NCI-H2196 treated with DMSO at 0.1 percent for 48 hours (cell line): ENCODE measurements around the gene PSMC1.

Experiments used
- DNase-seq: peaks from one replicate; lab custom pipeline; 2025; ENCODE audit not compliant: unreplicated experiment; lab: John Stamatoyannopoulos, UW

PSMC1 gene

DNA sequence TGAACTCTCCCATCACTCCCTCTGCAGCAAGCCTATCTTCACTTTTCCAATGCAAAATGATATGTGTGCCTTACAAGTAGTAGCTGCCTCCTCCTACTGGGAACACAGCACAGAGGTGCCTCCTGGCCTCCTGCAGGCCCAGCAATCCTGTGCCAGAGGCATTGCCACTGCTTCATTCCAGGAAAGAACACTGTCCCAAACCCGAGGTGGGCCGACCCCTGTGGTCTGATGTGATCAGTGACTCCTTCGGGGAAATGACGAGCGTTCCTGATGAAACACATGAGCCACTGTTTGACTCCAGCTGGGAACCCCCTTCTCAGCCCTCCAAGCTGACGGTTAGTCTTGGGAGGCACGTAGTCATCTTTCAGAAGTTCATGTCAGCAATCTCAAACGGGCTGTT is 19.5 kb downstream of the PSMC1 start:
- no peak for DNase-seq

GRCh38 chr14:90276646-90277367 is 20.5 kb downstream of the PSMC1 start:
- no peak for DNase-seq

GRCh38 chr14:90277581-90278198 is 21.3 kb downstream of the PSMC1 start:
- DNase-seq: no peak

DNA sequence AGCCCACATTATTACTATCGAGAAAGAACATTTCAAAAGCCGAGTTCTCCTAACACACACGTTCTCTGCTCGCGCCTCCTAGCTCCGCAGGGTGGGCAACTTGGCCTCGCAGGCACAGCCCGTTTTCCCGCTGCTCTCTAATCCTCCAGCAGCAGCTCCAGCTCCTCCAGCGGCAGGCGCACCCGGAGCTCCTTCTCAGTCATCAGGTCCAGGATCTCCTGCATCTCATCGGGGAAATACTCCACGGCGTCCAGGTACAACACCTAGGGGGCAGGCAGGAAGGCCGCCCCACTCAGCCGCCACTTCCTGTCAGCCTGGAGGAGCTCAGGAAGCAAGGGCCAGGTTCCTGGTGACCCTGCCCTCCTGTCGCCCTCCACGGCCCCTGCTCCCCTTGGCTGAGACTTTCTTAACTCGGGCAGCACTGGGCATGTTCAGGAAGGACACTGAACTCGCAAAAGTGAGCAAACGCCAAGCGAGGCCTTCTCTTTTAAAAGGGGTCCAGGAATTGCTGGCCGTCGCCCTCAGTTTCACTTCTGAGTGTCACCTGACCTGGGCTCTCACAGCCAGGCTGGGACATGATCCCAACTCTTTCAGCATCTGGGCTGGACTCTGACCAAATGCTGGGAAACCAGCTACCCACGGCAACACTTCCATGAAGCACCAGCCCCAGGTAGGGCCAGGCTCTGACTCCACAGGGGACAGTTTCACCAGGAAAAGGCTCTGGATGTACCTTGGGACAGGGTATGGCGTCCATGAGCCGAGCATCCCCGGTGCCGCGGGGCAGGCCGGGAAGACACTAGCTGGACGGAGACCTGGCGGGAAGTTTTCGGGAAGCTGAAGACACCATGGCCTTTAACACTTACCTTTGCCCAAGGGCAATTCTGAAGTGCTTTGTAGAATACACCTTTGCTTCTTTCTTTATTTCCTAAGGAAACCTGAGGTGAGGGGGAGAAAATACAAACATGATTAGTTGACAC is 22.1 kb downstream of the PSMC1 start:
- no peak for DNase-seq

GRCh38 chr14:90280096-90280495 is 23.7 kb downstream of the PSMC1 start:
- DNase-seq: no peak

GRCh38 chr14:90281261-90281660 is 24.9 kb downstream of the PSMC1 start:
- no peak for DNase-seq

GRCh38 chr14:90281756-90282155 is 25.4 kb downstream of the PSMC1 start:
- no peak for DNase-seq

DNA sequence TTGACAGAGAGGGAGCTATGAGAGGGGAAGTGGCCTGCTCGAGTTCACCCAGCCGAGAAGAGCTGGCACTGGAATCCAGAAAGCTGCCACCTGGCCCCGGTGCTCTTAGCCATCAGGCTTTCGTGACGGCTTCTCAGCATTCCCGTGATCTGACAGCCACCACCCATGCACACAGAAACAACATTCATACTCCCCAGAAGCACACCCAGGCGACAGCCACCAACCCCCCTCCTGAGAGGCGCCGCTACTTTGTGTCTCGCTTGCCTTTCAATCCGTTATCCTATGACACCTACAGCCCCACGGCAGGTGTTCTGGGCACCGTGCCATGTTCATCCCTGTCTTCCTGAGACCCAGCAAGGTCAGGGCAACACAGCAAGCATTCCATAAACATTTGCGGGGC is 31.4 kb downstream of the PSMC1 start:
- DNase-seq: no peak

- no peak for DNase-seq
Measured at GRCh38 chr14:90288651-90289355, 32.5 kb downstream of the PSMC1 start.

DNA sequence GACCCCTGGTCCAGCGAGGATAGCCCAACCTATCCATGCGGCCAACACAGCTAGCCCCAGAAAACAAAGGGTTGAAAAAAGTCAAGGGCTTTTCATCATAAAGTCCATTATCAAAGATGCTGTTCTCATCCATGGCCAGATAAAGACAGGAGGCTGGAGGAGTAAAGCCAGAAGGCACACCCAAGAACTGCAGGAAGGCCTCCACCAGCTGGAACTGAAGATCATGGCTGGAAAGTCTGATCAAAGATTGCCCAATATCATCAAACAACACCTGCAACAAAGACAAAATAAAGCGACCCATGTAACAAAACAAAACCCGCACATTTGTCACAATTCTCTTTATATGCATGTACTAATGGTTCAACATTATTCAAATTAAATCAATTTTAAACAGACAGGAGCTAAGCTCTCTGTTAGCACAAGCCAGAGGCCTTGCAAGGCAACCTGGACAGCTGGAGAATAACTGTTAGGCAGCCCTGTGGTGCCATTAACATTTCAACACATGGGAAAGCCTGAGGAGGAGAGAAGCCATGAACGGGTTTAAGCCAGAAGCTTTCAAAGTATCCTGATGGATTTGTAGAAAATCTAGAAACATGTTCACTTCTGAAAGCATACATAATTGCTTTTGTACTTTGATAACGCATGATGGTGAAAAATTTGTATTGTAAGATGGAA is 34.1 kb downstream of the PSMC1 start:
- no peak for DNase-seq

- no peak for DNase-seq
Measured at GRCh38 chr14:90291699-90292098, 35.3 kb downstream of the PSMC1 start.

- DNase-seq: no peak
Measured at GRCh38 chr14:90293766-90294730, 37.7 kb downstream of the PSMC1 start.

DNA sequence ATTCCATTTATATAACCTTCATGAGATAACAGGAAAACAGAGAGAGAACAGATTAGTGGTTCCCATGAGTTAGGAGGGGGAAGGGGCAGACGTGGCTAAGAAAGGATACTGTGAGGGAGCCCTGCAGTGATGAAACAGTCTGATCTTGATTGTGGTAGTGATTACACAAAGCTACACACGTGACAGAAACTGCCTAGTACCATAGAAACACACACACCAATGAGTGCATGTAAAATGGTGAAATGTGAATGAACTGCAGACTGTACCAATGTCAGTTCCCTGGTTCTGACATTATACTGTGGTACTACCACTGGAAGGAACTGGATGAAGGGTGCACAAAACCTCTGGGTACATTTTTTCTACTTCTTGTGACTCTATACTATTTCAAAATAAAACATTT is 38.5 kb downstream of the PSMC1 start:
- no peak for DNase-seq

- DNase-seq: no peak
Measured at GRCh38 chr14:90295870-90296516, 39.6 kb downstream of the PSMC1 start.

DNA sequence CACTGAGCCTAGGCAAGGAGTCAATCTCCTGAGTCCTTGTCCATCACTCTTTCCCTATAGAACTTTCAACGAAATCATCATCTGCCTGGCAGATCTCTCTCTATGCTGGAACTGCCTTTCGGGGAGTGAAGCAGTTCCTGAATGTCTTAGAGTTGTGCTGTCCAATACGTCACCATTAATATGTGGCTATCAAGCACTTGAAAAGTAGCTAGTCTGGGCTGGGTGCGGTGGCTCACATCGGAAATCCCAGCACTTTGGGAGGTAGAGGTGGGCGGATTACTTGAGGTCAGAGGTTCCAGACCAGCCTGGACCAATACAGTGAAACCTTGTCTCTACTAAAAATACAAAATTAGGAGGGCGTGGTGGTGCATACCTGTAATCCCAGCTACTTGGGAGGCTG is 40.3 kb downstream of the PSMC1 start:
- no peak for DNase-seq

- DNase-seq: no peak
Measured at GRCh38 chr14:90297876-90298629, 41.7 kb downstream of the PSMC1 start.

DNA sequence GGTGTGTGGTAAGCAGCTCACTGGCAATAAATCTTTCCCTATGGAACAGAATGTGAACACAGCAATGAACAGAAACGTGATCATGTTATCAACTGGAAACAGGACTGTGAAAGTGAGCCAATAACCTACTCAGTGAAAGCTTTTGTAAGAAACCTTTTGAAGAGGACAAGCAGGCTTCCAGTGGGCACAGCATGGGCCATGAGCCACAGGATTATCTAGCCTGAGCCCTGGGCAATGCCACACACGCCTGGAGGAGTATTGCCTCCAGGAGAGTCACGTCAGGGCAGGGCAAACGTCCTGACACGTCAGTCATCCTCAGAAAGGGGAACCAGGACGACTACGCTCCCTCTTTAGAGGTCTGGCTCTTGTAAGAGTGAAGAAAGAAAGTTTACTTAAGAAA is 43.1 kb downstream of the PSMC1 start:
- DNase-seq: no peak

DNA sequence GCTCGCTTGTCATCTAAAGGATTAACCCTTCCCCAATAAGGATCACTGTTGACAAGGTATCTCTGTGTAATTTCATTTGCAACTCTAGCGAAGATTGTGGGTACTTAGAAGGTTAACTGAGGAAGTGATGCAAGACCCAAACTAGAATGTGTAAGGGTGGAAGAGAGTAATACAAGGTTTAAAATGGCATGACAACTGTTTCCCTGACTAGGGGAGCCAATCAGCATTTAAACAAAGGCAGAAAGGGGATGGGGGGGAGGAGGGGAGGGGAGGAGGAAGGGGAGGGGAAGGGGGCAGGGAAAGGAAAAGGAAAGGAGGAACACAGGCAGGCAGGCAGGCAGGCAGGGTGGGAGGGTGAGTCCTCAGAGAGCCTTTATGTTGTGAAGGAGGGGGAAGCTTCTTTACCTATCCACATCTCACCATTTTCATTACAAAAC is 44.3 kb downstream of the PSMC1 start:
- no peak for DNase-seq
